Esophagus squamous epithelium (tissue), 4 donors: ENCODE measurements around the gene GPATCH3.

ENCODE experiments used
- POLR2A ChIP-seq, 4 donors: fragments of 450-650 bp; IDR thresholded peaks; one replicate each; pipeline ENCODE4 v1.6.1; 2017; ENCODE audit warnings: antibody characterized with exemption in 4 of 4, mild to moderate bottlenecking in 4 of 4, moderate library complexity in 3 of 4
- TF ChIP-seq, protein P1 (sequence below), 6 experiments: fragments of 450-650 bp in 4 of 6; fragments of 200-600 bp in 2 of 6; sonication (generic) in 2 of 6; IDR thresholded peaks; one replicate each; pipeline ENCODE4 v1.5.1; 2016 to 2019; ENCODE audit warnings: antibody characterized with exemption in 6 of 6, mild to moderate bottlenecking in 4 of 6, moderate library complexity in 4 of 6

- no peak for TF ChIP-seq POLR2A (IDR thresholded peaks at IDR 0.05)
- TF ChIP-seq, protein P1, sequence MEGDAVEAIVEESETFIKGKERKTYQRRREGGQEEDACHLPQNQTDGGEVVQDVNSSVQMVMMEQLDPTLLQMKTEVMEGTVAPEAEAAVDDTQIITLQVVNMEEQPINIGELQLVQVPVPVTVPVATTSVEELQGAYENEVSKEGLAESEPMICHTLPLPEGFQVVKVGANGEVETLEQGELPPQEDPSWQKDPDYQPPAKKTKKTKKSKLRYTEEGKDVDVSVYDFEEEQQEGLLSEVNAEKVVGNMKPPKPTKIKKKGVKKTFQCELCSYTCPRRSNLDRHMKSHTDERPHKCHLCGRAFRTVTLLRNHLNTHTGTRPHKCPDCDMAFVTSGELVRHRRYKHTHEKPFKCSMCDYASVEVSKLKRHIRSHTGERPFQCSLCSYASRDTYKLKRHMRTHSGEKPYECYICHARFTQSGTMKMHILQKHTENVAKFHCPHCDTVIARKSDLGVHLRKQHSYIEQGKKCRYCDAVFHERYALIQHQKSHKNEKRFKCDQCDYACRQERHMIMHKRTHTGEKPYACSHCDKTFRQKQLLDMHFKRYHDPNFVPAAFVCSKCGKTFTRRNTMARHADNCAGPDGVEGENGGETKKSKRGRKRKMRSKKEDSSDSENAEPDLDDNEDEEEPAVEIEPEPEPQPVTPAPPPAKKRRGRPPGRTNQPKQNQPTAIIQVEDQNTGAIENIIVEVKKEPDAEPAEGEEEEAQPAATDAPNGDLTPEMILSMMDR (IDR thresholded peaks at IDR 0.05) = no peak
These were observed 20.9 kb upstream of the GPATCH3 start for GRCh38 chr1:26921126-26921539.
